H9 (cell line): ENCODE measurements around the gene HUS1B. TPM values are rescaled to one million over a fixed set of nuclear protein-coding genes. Genes with fewer than 3 reads are reported as not detected.

Experiments used
- DNase-seq: peaks from one replicate; pipeline ENCODE4 v3.0.0-alpha.2; 2017
- H2AFZ ChIP-seq: one replicate; pipeline ENCODE4 v1.6.1; 2013; ENCODE audit warnings: mild to moderate bottlenecking, low read length, control low read depth, moderate library complexity
- H2AK5ac ChIP-seq: 2 replicates; pipeline ENCODE4 v1.6.1; 2013; ENCODE audit warnings: low read length, control low read depth, mixed read lengths; ENCODE audit not compliant: insufficient read length
- H2BK120ac ChIP-seq: one replicate; pipeline ENCODE4 v1.6.1; 2013; ENCODE audit warnings: low read depth, mild to moderate bottlenecking, low read length, control low read depth, inconsistent platforms; ENCODE audit not compliant: poor library complexity, severe bottlenecking
- H2BK12ac ChIP-seq: 2 replicates; pipeline ENCODE4 v1.6.1; 2013; ENCODE audit warnings: low read length, control low read depth, mixed read lengths, low read depth; ENCODE audit not compliant: insufficient read length
- H2BK15ac ChIP-seq: 2 replicates; pipeline ENCODE4 v1.6.1; 2013; ENCODE audit warnings: low read depth, low read length, control low read depth
- H2BK20ac ChIP-seq: one replicate; pipeline ENCODE4 v1.6.1; 2013; ENCODE audit warnings: low read depth, mild to moderate bottlenecking, low read length, control low read depth, inconsistent platforms; ENCODE audit not compliant: poor library complexity, severe bottlenecking
- H2BK5ac ChIP-seq: 2 replicates; pipeline ENCODE4 v1.6.1; 2013; ENCODE audit warnings: low read length, control low read depth, mixed read lengths; ENCODE audit not compliant: insufficient read length
- H3K14ac ChIP-seq: 2 replicates; pipeline ENCODE4 v1.6.1; 2013; ENCODE audit warnings: low read length, control low read depth; ENCODE audit not compliant: insufficient read depth
- H3K18ac ChIP-seq: 2 replicates; pipeline ENCODE4 v1.6.1; 2013; ENCODE audit warnings: low read depth, mild to moderate bottlenecking, mixed read lengths, low read length, control low read depth; ENCODE audit not compliant: insufficient read length
- H3K23ac ChIP-seq: 2 replicates; pipeline ENCODE4 v1.6.1; 2013; ENCODE audit warnings: low read length, control low read depth, mixed read lengths, low read depth; ENCODE audit not compliant: insufficient read length
- H3K23me2 ChIP-seq: 2 replicates; pipeline ENCODE4 v1.6.1; 2013; ENCODE audit warnings: low read depth, mild to moderate bottlenecking, mixed read lengths, low read length, control low read depth; ENCODE audit not compliant: insufficient read length, poor library complexity, severe bottlenecking
- H3K27ac ChIP-seq: 2 replicates; pipeline ENCODE4 v1.5.1; 2013; ENCODE audit warnings: low read length, control low read depth, mixed read lengths, low read depth; ENCODE audit not compliant: insufficient read length
- H3K27me3 ChIP-seq: 2 replicates; pipeline ENCODE4 v1.6.1; 2013; ENCODE audit warnings: low read length, control low read depth, inconsistent platforms; ENCODE audit not compliant: insufficient read depth
- H3K4ac ChIP-seq: 2 replicates; pipeline ENCODE4 v1.6.1; 2013; ENCODE audit warnings: low read depth, mild to moderate bottlenecking, control low read depth, inconsistent platforms, low read length, moderate library complexity
- H3K4me1 ChIP-seq: 2 replicates; pipeline ENCODE4 v1.6.1; 2013; ENCODE audit warnings: low read length, control low read depth, inconsistent platforms; ENCODE audit not compliant: insufficient read depth
- H3K4me2 ChIP-seq: 2 replicates; pipeline ENCODE4 v1.6.1; 2013; ENCODE audit warnings: low read length, control low read depth, mixed read lengths; ENCODE audit not compliant: insufficient read length, insufficient read depth
- H3K56ac ChIP-seq: 2 replicates; pipeline ENCODE4 v1.6.1; 2013; ENCODE audit warnings: low read depth, mild to moderate bottlenecking, mixed read lengths, low read length, control low read depth; ENCODE audit not compliant: insufficient read length
- H3K79me1 ChIP-seq: 2 replicates; pipeline ENCODE4 v1.6.1; 2013; ENCODE audit warnings: low read depth, mild to moderate bottlenecking, moderate library complexity, low read length, control low read depth, inconsistent platforms; ENCODE audit not compliant: insufficient read depth, poor library complexity, severe bottlenecking
- H3K79me2 ChIP-seq: 2 replicates; pipeline ENCODE4 v1.6.1; 2013; ENCODE audit warnings: low read length, control low read depth, inconsistent platforms; ENCODE audit not compliant: insufficient read depth
- H3K9ac ChIP-seq: 2 replicates; pipeline ENCODE4 v1.6.1; 2013; ENCODE audit warnings: low read length, control low read depth, mixed read lengths; ENCODE audit not compliant: insufficient read length; ENCODE audit errors: extremely low read depth
- H3K9me3 ChIP-seq: one replicate; pipeline ENCODE4 v1.6.1; 2013; ENCODE audit warnings: low read depth, low read length, inconsistent platforms; ENCODE audit not compliant: control insufficient read depth
- H3T11ph ChIP-seq: one replicate; pipeline ENCODE4 v1.6.1; 2013; ENCODE audit warnings: mild to moderate bottlenecking, low read length, control low read depth, inconsistent platforms
- H4K20me1 ChIP-seq: one replicate; pipeline ENCODE4 v1.6.1; 2013; ENCODE audit not compliant: control insufficient read depth, insufficient read length, insufficient read depth
- H4K5ac ChIP-seq: 2 replicates; pipeline ENCODE4 v1.6.1; 2013; ENCODE audit warnings: low read depth, mild to moderate bottlenecking, mixed read lengths, low read length, control low read depth; ENCODE audit not compliant: insufficient read length
- H4K8ac ChIP-seq: replicated peaks from 2 replicates; pipeline ENCODE4 v1.6.1; 2013; ENCODE audit warnings: low read length, control low read depth, mixed read lengths, low read depth; ENCODE audit not compliant: insufficient read length
- H4K91ac ChIP-seq: 2 replicates; pipeline ENCODE4 v1.6.1; 2013; ENCODE audit warnings: low read depth, mild to moderate bottlenecking, moderate library complexity, mixed read lengths, low read length, control low read depth; ENCODE audit not compliant: insufficient read length
- H3K27ac Mint-ChIP-seq, 3 experiments: 2 replicates in 2 of 3; 3 replicates in 1 of 3; pipeline ENCODE4 v1.8.0; 2020 to 2021; ENCODE audit warnings: mixed read lengths in 3 of 3, mild to moderate bottlenecking in 1 of 3, moderate library complexity in 1 of 3
- H3K27me3 Mint-ChIP-seq: 2 replicates; pipeline ENCODE4 v1.8.0; 2021; ENCODE audit warnings: low read depth, mild to moderate bottlenecking, moderate library complexity, mixed read lengths
- H3K36me3 Mint-ChIP-seq, 3 experiments: 2 replicates in 2 of 3; 3 replicates in 1 of 3; pipeline ENCODE4 v1.8.0; 2020 to 2021; ENCODE audit warnings: low read depth in 3 of 3, mixed read lengths in 3 of 3; ENCODE audit not compliant: insufficient read depth in 1 of 3
- H3K4me1 Mint-ChIP-seq, 2 experiments: 2 replicates each; pipeline ENCODE4 v1.8.0; 2020; ENCODE audit warnings: mixed read lengths in 2 of 2
- H3K4me3 Mint-ChIP-seq, 2 experiments: 2 replicates in 1 of 2; 3 replicates in 1 of 2; pipeline ENCODE4 v1.8.0; 2020 to 2021; ENCODE audit warnings: mild to moderate bottlenecking in 2 of 2, mixed read lengths in 2 of 2, moderate library complexity in 1 of 2
- H3K9me3 Mint-ChIP-seq, 2 experiments: 2 replicates in 1 of 2; 3 replicates in 1 of 2; pipeline ENCODE4 v1.8.0; 2020; ENCODE audit warnings: mild to moderate bottlenecking in 2 of 2, mixed read lengths in 2 of 2, moderate library complexity in 1 of 2
- WGBS: extraction: QIAGEN DNeasy Blood & Tissue Kit; methylation state at CpG from one replicate; pipeline ENCODE4 v1.1.7; 2013; ENCODE audit warnings: missing lambda C conversion rate, low lambda C conversion rate, mixed read lengths; ENCODE audit not compliant: insufficient read length; ENCODE audit errors: extremely low coverage; 5-methylcytosine and 5-hydroxymethylcytosine counted together
- total RNA-seq: library from RNA; stranded (reverse); gene quantifications from 2 replicates; pipeline ENCODE4 v1.2.1, GENCODE V29; 2021
- TF ChIP-seq, protein P1 (sequence below): fragments of 200-600 bp; sonication (generic); conservative IDR thresholded peaks from 3 replicates; pipeline ENCODE4 v1.8.0; 2021; ENCODE audit warnings: antibody characterized with exemption, mild to moderate bottlenecking

Gene HUS1B
- total RNA-seq, 1 experiment from 2014 or later: 0.96 TPM

DNA sequence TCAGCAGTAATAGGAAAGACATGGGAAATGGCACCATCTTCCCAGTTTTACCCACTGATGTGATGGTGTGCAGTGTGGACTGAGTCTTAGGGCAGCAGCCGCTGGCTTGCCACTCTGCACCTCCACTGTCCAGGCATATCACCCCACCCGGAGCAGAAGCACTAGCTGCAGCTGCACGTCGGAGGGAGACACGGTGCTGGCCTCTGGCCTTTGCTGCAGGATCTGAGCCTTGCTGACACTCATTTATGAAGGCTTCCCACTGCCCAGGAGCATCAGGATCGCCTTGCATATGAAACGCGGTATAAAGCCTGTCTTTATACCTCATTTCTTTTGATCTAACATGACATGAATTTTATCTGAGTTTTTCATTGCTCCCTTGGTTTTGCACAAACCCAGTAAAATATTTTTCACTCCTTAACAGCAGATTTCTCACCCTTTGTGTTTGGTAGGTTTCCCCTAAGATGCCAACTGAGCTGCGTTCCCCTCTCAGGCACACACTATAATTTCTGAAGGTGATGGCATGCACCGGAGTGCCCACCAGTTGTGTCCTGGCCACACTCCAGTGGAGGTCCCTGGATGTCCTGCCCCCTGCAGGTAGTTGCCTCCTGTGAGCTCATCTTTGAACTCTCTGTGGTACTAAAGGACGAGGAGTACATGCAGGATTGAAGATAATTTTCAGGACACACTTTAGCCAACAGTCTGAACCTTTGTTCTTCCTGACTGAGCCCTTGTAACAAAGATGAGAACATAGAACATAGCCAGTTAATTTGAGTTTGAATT, 45.0 kb upstream of the HUS1B start:
- WGBS: no CpG with 5 or more reads among the region's 11 CpGs
- no peak overlapping the region for H3K4me3 Mint-ChIP-seq
- no peak overlapping the region for H2BK5ac ChIP-seq

More for the DNA sequence above, 45.0 kb upstream of the HUS1B start:
- Histone ChIP-seq H2BK120ac (no peak overlapping the region), H2BK20ac (no peak overlapping the region), H2BK15ac (no peak overlapping the region), H4K5ac (no peak overlapping the region), H2AK5ac (no peak overlapping the region), H3K56ac (no peak overlapping the region), H4K8ac (no peak overlapping the region), H3K18ac (no peak overlapping the region), H3K23me2 (no peaks in the 10 kb centered on the region), H4K20me1 (no peaks in the 10 kb centered on the region), H3K27ac (no peak overlapping the region), H3K79me2 (no peaks in the 10 kb centered on the region), H3K4me1 (peaks cover 2% of the 10 kb centered on the region; the same call in 1 of the 2 replicates), H3K23ac (no peak overlapping the region), H3K4me2 (no peak overlapping the region), H3K79me1 (no peaks in the 10 kb centered on the region), H3T11ph (no peak overlapping the region), H2AFZ (no peak overlapping the region), H3K9ac (no peak overlapping the region), H3K27me3 (no peaks in the 10 kb centered on the region), H3K9me3 (no peaks in the 10 kb centered on the region), H2BK12ac (no peak overlapping the region), H4K91ac (no peak overlapping the region), H3K4ac (no peak overlapping the region), H3K14ac (no peak overlapping the region)
- Mint-ChIP-seq H3K4me1 (peaks cover 17 to 45% of the 10 kb centered on the region in 2 experiments), H3K9me3 (no peaks in the 10 kb centered on the region; a peak in 1 of 5 replicates), H3K36me3 (no peaks in the 10 kb centered on the region), H3K27me3 (no peaks in the 10 kb centered on the region; the same call in 1 of the 2 replicates), H3K27ac (peak overlapping the region in 2 of 3 experiments; percentile 63 to 79; a peak in 3 of 7 replicates)
- TF ChIP-seq, protein P1, sequence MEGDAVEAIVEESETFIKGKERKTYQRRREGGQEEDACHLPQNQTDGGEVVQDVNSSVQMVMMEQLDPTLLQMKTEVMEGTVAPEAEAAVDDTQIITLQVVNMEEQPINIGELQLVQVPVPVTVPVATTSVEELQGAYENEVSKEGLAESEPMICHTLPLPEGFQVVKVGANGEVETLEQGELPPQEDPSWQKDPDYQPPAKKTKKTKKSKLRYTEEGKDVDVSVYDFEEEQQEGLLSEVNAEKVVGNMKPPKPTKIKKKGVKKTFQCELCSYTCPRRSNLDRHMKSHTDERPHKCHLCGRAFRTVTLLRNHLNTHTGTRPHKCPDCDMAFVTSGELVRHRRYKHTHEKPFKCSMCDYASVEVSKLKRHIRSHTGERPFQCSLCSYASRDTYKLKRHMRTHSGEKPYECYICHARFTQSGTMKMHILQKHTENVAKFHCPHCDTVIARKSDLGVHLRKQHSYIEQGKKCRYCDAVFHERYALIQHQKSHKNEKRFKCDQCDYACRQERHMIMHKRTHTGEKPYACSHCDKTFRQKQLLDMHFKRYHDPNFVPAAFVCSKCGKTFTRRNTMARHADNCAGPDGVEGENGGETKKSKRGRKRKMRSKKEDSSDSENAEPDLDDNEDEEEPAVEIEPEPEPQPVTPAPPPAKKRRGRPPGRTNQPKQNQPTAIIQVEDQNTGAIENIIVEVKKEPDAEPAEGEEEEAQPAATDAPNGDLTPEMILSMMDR: peak; percentile 57
- no peak for DNase-seq
